Thymus (tissue), 11 donors: ENCODE results near the gene CNOT9. TPM values are rescaled to one million over a fixed set of nuclear protein-coding genes. Genes with fewer than 3 reads are reported as not detected.

Source experiments
- DNase-seq, 9 donors: peaks; one replicate each; pipeline ENCODE4 v3.0.0-alpha.2; 2013; ENCODE audit warnings: low spot score in 9 of 9, low read depth in 6 of 9, missing footprints in 1 of 9
- H3K27ac ChIP-seq, 2 donors: one replicate each; pipeline ENCODE4 v1.5.1; 2013; ENCODE audit warnings: control low read depth in 1 of 2, low read depth in 1 of 2, low read length in 1 of 2, mild to moderate bottlenecking in 1 of 2, moderate library complexity in 1 of 2
- H3K27me3 ChIP-seq, 2 donors: one replicate each; pipeline ENCODE4 v1.5.1; 2013; ENCODE audit warnings: low read length in 1 of 2; ENCODE audit not compliant: control insufficient read depth in 2 of 2, insufficient read depth in 1 of 2
- H3K36me3 ChIP-seq, 2 donors: one replicate each; pipeline ENCODE4 v1.5.1; 2013; ENCODE audit warnings: low read length in 1 of 2, mild to moderate bottlenecking in 1 of 2, moderate library complexity in 1 of 2; ENCODE audit not compliant: control insufficient read depth in 2 of 2, insufficient read depth in 2 of 2
- H3K4me1 ChIP-seq, 2 donors: one replicate each; pipeline ENCODE4 v1.5.1; 2013; ENCODE audit warnings: low read length in 2 of 2; ENCODE audit not compliant: control insufficient read depth in 2 of 2, insufficient read depth in 2 of 2
- H3K4me3 ChIP-seq, 2 donors: one replicate each; pipeline ENCODE4 v1.5.1; 2013; ENCODE audit warnings: low read length in 2 of 2, control low read depth in 1 of 2, mild to moderate bottlenecking in 1 of 2
- H3K9me3 ChIP-seq, 2 donors: one replicate each; pipeline ENCODE4 v1.5.1; 2013; ENCODE audit warnings: low read length in 1 of 2, mild to moderate bottlenecking in 1 of 2; ENCODE audit not compliant: control insufficient read depth in 2 of 2, insufficient read depth in 1 of 2
- WGBS: extraction: QIAGEN DNeasy Blood & Tissue Kit; methylation state at CpG from one replicate; pipeline ENCODE4 v1.1.7; 2013; 5-methylcytosine and 5-hydroxymethylcytosine counted together
- polyA plus RNA-seq: library from polyadenylated mRNA; stranded (reverse); fragments of 200-250 nt; gene quantifications from one replicate; pipeline ENCODE4 v1.2.3, GENCODE V29; 2013
- total RNA-seq: library from RNA; stranded (reverse); fragments of 120-200 nt; gene quantifications from one replicate; pipeline ENCODE4 v1.2.4, GENCODE V29; 2013
- donor health status: healthy.

CNOT9 gene
- total and polyA plus RNA-seq, 2 donors = 25.6 to 52.8 TPM

- WGBS = 98% methylated on average over 4 of the region's 4 CpGs
- DNase-seq = no peak
- H3K36me3 ChIP-seq = peaks cover 0 to 3% of the 10 kb centered on the region in 2 donors
- H3K27me3 ChIP-seq = no peaks in the 10 kb centered on the region
- no peak overlapping the region for H3K27ac ChIP-seq
- no peak overlapping the region for H3K4me3 ChIP-seq
- no peaks in the 10 kb centered on the region for H3K4me1 ChIP-seq
- no peaks in the 10 kb centered on the region for H3K9me3 ChIP-seq
Measured at GRCh38 chr2:218627939-218628338, 59.3 kb downstream of the CNOT9 start.

- Histone ChIP-seq H3K36me3 (peaks cover 30 to 34% of the 10 kb centered on the region in 2 donors), H3K4me3 (no peak overlapping the region), H3K27me3 (no peaks in the 10 kb centered on the region), H3K4me1 (no peaks in the 10 kb centered on the region), H3K27ac (no peak overlapping the region), H3K9me3 (no peaks in the 10 kb centered on the region)
- WGBS = 86% methylated on average over 4 of the region's 4 CpGs
- DNase-seq = no peak
Measured at GRCh38 chr2:218631837-218632236, 63.2 kb downstream of the CNOT9 start.

GRCh38 chr2:218635719-218636118 lies 67.1 kb downstream of the CNOT9 start:
- Histone ChIP-seq H3K9me3 (no peaks in the 10 kb centered on the region), H3K4me1 (no peaks in the 10 kb centered on the region), H3K4me3 (no peak overlapping the region), H3K36me3 (peaks cover 62 to 65% of the 10 kb centered on the region in 2 donors), H3K27ac (no peak overlapping the region), H3K27me3 (no peaks in the 10 kb centered on the region)
- no peak for DNase-seq
- 97% methylated on average over 5 of the region's 5 CpGs for WGBS

GRCh38 chr2:218638372-218638771 lies 69.7 kb downstream of the CNOT9 start:
- WGBS = 98% methylated on average over 18 of the region's 18 CpGs
- Histone ChIP-seq H3K4me3 (no peak overlapping the region), H3K36me3 (peaks cover 80 to 87% of the 10 kb centered on the region in 2 donors), H3K27me3 (no peaks in the 10 kb centered on the region), H3K9me3 (no peaks in the 10 kb centered on the region), H3K4me1 (no peaks in the 10 kb centered on the region), H3K27ac (no peak overlapping the region)
- DNase-seq = no peak

GRCh38 chr2:218642121-218642656 lies 73.5 kb downstream of the CNOT9 start:
- H3K27me3 ChIP-seq = no peaks in the 10 kb centered on the region
- 97% methylated on average over 18 of the region's 18 CpGs for WGBS
- no peak overlapping the region for H3K4me3 ChIP-seq
- H3K27ac ChIP-seq = no peak overlapping the region
- DNase-seq = no peak
- no peaks in the 10 kb centered on the region for H3K4me1 ChIP-seq
- H3K36me3 ChIP-seq = peaks cover 79 to 88% of the 10 kb centered on the region in 2 donors
- no peaks in the 10 kb centered on the region for H3K9me3 ChIP-seq

- WGBS = 97% methylated on average over 17 of the region's 17 CpGs
- no peaks in the 10 kb centered on the region for H3K4me1 ChIP-seq
- no peak overlapping the region for H3K4me3 ChIP-seq
- no peak overlapping the region for H3K27ac ChIP-seq
- DNase-seq = no peak
- peaks cover 78 to 88% of the 10 kb centered on the region in 2 donors for H3K36me3 ChIP-seq
- H3K27me3 ChIP-seq = no peaks in the 10 kb centered on the region
- H3K9me3 ChIP-seq = no peaks in the 10 kb centered on the region
Measured at GRCh38 chr2:218642786-218643185, 74.1 kb downstream of the CNOT9 start.

- Histone ChIP-seq H3K4me3 (no peak overlapping the region), H3K4me1 (no peaks in the 10 kb centered on the region), H3K27me3 (no peaks in the 10 kb centered on the region), H3K36me3 (peaks cover 77 to 87% of the 10 kb centered on the region in 2 donors), H3K9me3 (no peaks in the 10 kb centered on the region), H3K27ac (no peak overlapping the region)
- WGBS = 98% methylated on average over 10 of the region's 10 CpGs
- DNase-seq = no peak
Measured at GRCh38 chr2:218643751-218644310, 75.2 kb downstream of the CNOT9 start.

- no peak for DNase-seq
- H3K9me3 ChIP-seq = no peaks in the 10 kb centered on the region
- no peak overlapping the region for H3K4me3 ChIP-seq
- WGBS = 98% methylated on average over 11 of the region's 11 CpGs
- no peaks in the 10 kb centered on the region for H3K4me1 ChIP-seq
- no peak overlapping the region for H3K27ac ChIP-seq
- H3K36me3 ChIP-seq = peaks cover 80 to 89% of the 10 kb centered on the region in 2 donors
- H3K27me3 ChIP-seq = no peaks in the 10 kb centered on the region
Measured at GRCh38 chr2:218644721-218645120, 76.1 kb downstream of the CNOT9 start.

GRCh38 chr2:218645126-218645525 lies 76.5 kb downstream of the CNOT9 start:
- no peaks in the 10 kb centered on the region for H3K27me3 ChIP-seq
- 98% methylated on average over 1 of the region's 1 CpG for WGBS
- no peak overlapping the region for H3K27ac ChIP-seq
- H3K4me1 ChIP-seq = no peaks in the 10 kb centered on the region
- H3K4me3 ChIP-seq = no peak overlapping the region
- H3K9me3 ChIP-seq = no peaks in the 10 kb centered on the region
- DNase-seq = no peak
- peaks cover 78 to 91% of the 10 kb centered on the region in 2 donors for H3K36me3 ChIP-seq
